H1 (cell line): ENCODE measurements around the gene GRIA1. TPM values are rescaled to one million over a fixed set of nuclear protein-coding genes. Genes with fewer than 3 reads are reported as not detected.

Source experiments
- CTCF ChIA-PET: fragments of 300-600 bp; sonication (Branson Sonifier 250); formaldehyde crosslinking; loops from one replicate; lab custom pipeline; 2021; ENCODE audit not compliant: partially characterized antibody; lab: Charles Lee
- POLR2A ChIA-PET: fragments of 300-600 bp; sonication (Branson Sonifier 250); formaldehyde crosslinking; loops from one replicate; lab custom pipeline; 2021; ENCODE audit warnings: inconsistent platforms; ENCODE audit not compliant: partially characterized antibody; lab: Charles Lee
- DNase-seq, 2 experiments: peaks; one replicate each; pipeline versions ENCODE4 v3.0.0 to v3.0.0-alpha.2; 2010 to 2022; ENCODE audit warnings: low spot score in 2 of 2, low read depth in 1 of 2, mixed read lengths in 1 of 2
- FAIRE-seq: peaks from 2 replicates; lab custom pipeline; 2011; peaks lifted over from hg19 to GRCh38; lab: Jason Lieb, UNC
- H2AFZ ChIP-seq: 2 replicates; pipeline ENCODE4 v1.8.1; 2012; ENCODE audit warnings: low read length, inconsistent platforms
- H2AK5ac ChIP-seq: 2 replicates; pipeline ENCODE4 v1.6.1; 2013; ENCODE audit warnings: low read depth, low read length
- H2BK120ac ChIP-seq: replicated peaks from 2 replicates; pipeline ENCODE3; 2013; ENCODE audit warnings: low read depth, low read length, inconsistent platforms
- H2BK12ac ChIP-seq: 2 replicates; pipeline ENCODE4 v1.6.1; 2013; ENCODE audit warnings: low read depth, low read length
- H2BK15ac ChIP-seq: 2 replicates; pipeline ENCODE4 v1.6.1; 2013; ENCODE audit warnings: low read length
- H2BK20ac ChIP-seq: 2 replicates; pipeline ENCODE4 v1.6.1; 2013; ENCODE audit warnings: low read length
- H2BK5ac ChIP-seq: 2 replicates; pipeline ENCODE4 v1.6.1; 2013; ENCODE audit warnings: low read depth, low read length
- H3K14ac ChIP-seq: 2 replicates; pipeline ENCODE4 v1.6.1; 2013; ENCODE audit warnings: inconsistent platforms; ENCODE audit not compliant: insufficient read length
- H3K18ac ChIP-seq: 2 replicates; pipeline ENCODE4 v1.6.1; 2013; ENCODE audit warnings: low read length; ENCODE audit errors: extremely low read depth
- H3K23ac ChIP-seq: 2 replicates; pipeline ENCODE4 v1.6.1; 2013; ENCODE audit warnings: inconsistent platforms; ENCODE audit not compliant: insufficient read length
- H3K23me2 ChIP-seq: 2 replicates; pipeline ENCODE4 v1.6.1; 2013; ENCODE audit warnings: low read depth, low read length
- H3K27ac ChIP-seq: 2 replicates; pipeline ENCODE4 v1.6.1; 2011; ENCODE audit warnings: low read depth, low read length, inconsistent platforms
- H3K27me3 ChIP-seq, 4 experiments: replicated peaks in 1 of 4; 1 replicate in 1 of 4; 2 replicates in 3 of 4; pipeline versions ENCODE4 v1.6.1 to v1.8.1; 2011 to 2013; ENCODE audit warnings: low read length in 3 of 4, mild to moderate bottlenecking in 3 of 4, inconsistent platforms in 2 of 4, mixed read lengths in 2 of 4, moderate library complexity in 1 of 4; ENCODE audit not compliant: control insufficient read depth in 3 of 4, insufficient read depth in 3 of 4; ENCODE audit errors: extremely low read depth in 1 of 4
- H3K36me3 ChIP-seq, 4 experiments: 2 replicates each; pipeline versions ENCODE4 v1.6.1 to v1.8.1; 2011 to 2013; ENCODE audit warnings: mild to moderate bottlenecking in 4 of 4, low read length in 3 of 4, moderate library complexity in 2 of 4, control low read depth in 1 of 4, inconsistent platforms in 1 of 4; ENCODE audit not compliant: insufficient read depth in 4 of 4, control insufficient read depth in 2 of 4
- H3K4ac ChIP-seq: replicated peaks from 2 replicates; pipeline ENCODE3; 2013; ENCODE audit warnings: low read length, low read depth, mixed read lengths, inconsistent platforms; ENCODE audit not compliant: insufficient read length
- H3K4me1 ChIP-seq, 4 experiments: replicated peaks in 1 of 4; 1 replicate in 1 of 4; 2 replicates in 3 of 4; pipeline versions ENCODE4 v1.6.1 to v1.8.1; 2011 to 2013; ENCODE audit warnings: low read length in 3 of 4, inconsistent platforms in 2 of 4, mixed read lengths in 1 of 4; ENCODE audit not compliant: insufficient read depth in 4 of 4, control insufficient read depth in 3 of 4
- H3K4me2 ChIP-seq, 2 experiments: 2 replicates each; pipeline versions ENCODE4 v1.6.1 to v1.8.1; 2011 to 2013; ENCODE audit warnings: low read depth in 2 of 2, low read length in 2 of 2, control low read depth in 1 of 2, inconsistent platforms in 1 of 2, mild to moderate bottlenecking in 1 of 2; ENCODE audit not compliant: insufficient read depth in 1 of 2
- H3K4me3 ChIP-seq, 4 experiments: fragments of 200-600, 300-600 bp in 1 of 4; sonication (generic), shearing (Covaris generic), sonication (Bioruptor Twin) in 1 of 4; 2 replicates each; pipeline versions ENCODE4 v1.5.1 to v1.8.1; 2011 to 2016; ENCODE audit warnings: low read length in 4 of 4, low read depth in 3 of 4, control low read depth in 2 of 4, inconsistent platforms in 2 of 4, mild to moderate bottlenecking in 2 of 4, mixed read lengths in 1 of 4, moderate library complexity in 1 of 4; ENCODE audit not compliant: insufficient read depth in 2 of 4; ENCODE audit errors: extremely low read depth in 1 of 4
- H3K56ac ChIP-seq: replicated peaks from 2 replicates; pipeline ENCODE3; 2013; ENCODE audit warnings: low read depth, mild to moderate bottlenecking, mixed read lengths, low read length, inconsistent platforms; ENCODE audit not compliant: insufficient read length
- H3K79me1 ChIP-seq: 2 replicates; pipeline ENCODE4 v1.6.1; 2013; ENCODE audit warnings: low read depth, low read length, control low read depth
- H3K79me2 ChIP-seq, 2 experiments: 2 replicates each; pipeline versions ENCODE4 v1.6.1 to v1.8.1; 2012 to 2013; ENCODE audit warnings: low read length in 2 of 2, mild to moderate bottlenecking in 2 of 2, inconsistent platforms in 1 of 2; ENCODE audit not compliant: insufficient read depth in 2 of 2, control insufficient read depth in 1 of 2
- H3K9ac ChIP-seq, 4 experiments: replicated peaks in 1 of 4; 1 replicate in 1 of 4; 2 replicates in 3 of 4; pipeline versions ENCODE4 v1.6.1 to v1.8.1; 2011 to 2013; ENCODE audit warnings: low read depth in 3 of 4, low read length in 3 of 4, control low read depth in 2 of 4, mild to moderate bottlenecking in 2 of 4, moderate library complexity in 2 of 4, inconsistent platforms in 1 of 4; ENCODE audit errors: extremely low read depth in 1 of 4
- H3K9me3 ChIP-seq, 2 experiments: 2 replicates each; pipeline versions ENCODE4 v1.6.1 to v1.8.1; 2012 to 2013; ENCODE audit warnings: mild to moderate bottlenecking in 2 of 2, moderate library complexity in 2 of 2, control low read depth in 1 of 2, inconsistent platforms in 1 of 2, low read depth in 1 of 2, low read length in 1 of 2, mixed read lengths in 1 of 2; ENCODE audit not compliant: insufficient read depth in 2 of 2
- H4K20me1 ChIP-seq, 2 experiments: replicated peaks in 1 of 2; 2 replicates each; pipeline versions ENCODE3 to v1.8.1; 2011 to 2013; ENCODE audit warnings: inconsistent platforms in 2 of 2, low read length in 2 of 2, mild to moderate bottlenecking in 1 of 2; ENCODE audit not compliant: insufficient read depth in 2 of 2, control insufficient read depth in 1 of 2
- H4K5ac ChIP-seq: 2 replicates; pipeline ENCODE4 v1.6.1; 2013; ENCODE audit warnings: low read length, low read depth, mixed read lengths, inconsistent platforms; ENCODE audit not compliant: insufficient read length
- H4K8ac ChIP-seq: 2 replicates; pipeline ENCODE4 v1.8.0; 2013; ENCODE audit warnings: mild to moderate bottlenecking, moderate library complexity, low read length, inconsistent platforms; ENCODE audit not compliant: insufficient read depth; ENCODE audit errors: extremely low read depth
- H4K91ac ChIP-seq: replicated peaks from 2 replicates; pipeline ENCODE3; 2013; ENCODE audit warnings: low read length, mixed read lengths, inconsistent platforms; ENCODE audit not compliant: insufficient read length
- CBX8 ChIP-seq: fragments of 300-800, 300-1000 bp; sonication (generic); IDR thresholded peaks from 2 replicates; pipeline ENCODE4 v1.7.1; 2016; ENCODE audit warnings: low read depth, low read length, borderline replicate concordance
- CEBPB ChIP-seq: IDR thresholded peaks from 2 replicates; pipeline ENCODE4 v1.6.1; 2012; ENCODE audit warnings: low read depth, low read length
- CHD2 ChIP-seq: IDR thresholded peaks from 2 replicates; pipeline ENCODE4 v1.6.1; 2012; ENCODE audit warnings: low read length, improper control_type of control experiment
- GTF2F1 ChIP-seq: IDR thresholded peaks from 2 replicates; pipeline ENCODE4 v1.6.1; 2012; ENCODE audit warnings: low read depth, low read length, improper control_type of control experiment, borderline replicate concordance
- HDAC6 ChIP-seq: IDR thresholded peaks from one replicate; pipeline ENCODE4 v1.7.1; 2012; ENCODE audit warnings: low read depth, mild to moderate bottlenecking, inconsistent platforms, low read length, moderate library complexity
- KDM1A ChIP-seq: fragments of 200-600, 300-600 bp; sonication (generic); IDR thresholded peaks from 2 replicates; pipeline ENCODE4 v1.7.1; 2016; ENCODE audit warnings: mild to moderate bottlenecking, low read length, borderline replicate concordance
- POLR2A ChIP-seq, 2 experiments: IDR thresholded peaks; 1 replicate in 1 of 2; 2 replicates in 1 of 2; pipeline ENCODE4 v1.6.1; 2011; ENCODE audit warnings: low read depth in 2 of 2, low read length in 2 of 2, mild to moderate bottlenecking in 2 of 2; ENCODE audit errors: control extremely low read depth in 1 of 2
- TAF1 ChIP-seq: IDR thresholded peaks from 2 replicates; pipeline ENCODE4 v1.6.1; 2011; ENCODE audit warnings: mild to moderate bottlenecking, low read depth, low read length
- YY1 ChIP-seq: IDR thresholded peaks from 2 replicates; pipeline ENCODE4 v1.6.1; 2011; ENCODE audit warnings: low read depth, mild to moderate bottlenecking, low read length
- WGBS, 2 experiments: shearing (Covaris generic) in 1 of 2; methylation state at CpG; one replicate each; pipeline versions ENCODE4 v1.1.6 to v1.1.7; 2013 to 2015; ENCODE audit warnings: low lambda C conversion rate in 2 of 2, mixed read lengths in 2 of 2, inconsistent platforms in 1 of 2, low coverage in 1 of 2, missing lambda C conversion rate in 1 of 2; ENCODE audit not compliant: insufficient replicate concordance in 2 of 2, insufficient coverage in 1 of 2, insufficient read length in 1 of 2; ENCODE audit errors: extremely low coverage in 1 of 2, missing lambda C conversion rate in 1 of 2; 5-methylcytosine and 5-hydroxymethylcytosine counted together
- polyA plus RNA-seq, 7 experiments: library from polyadenylated mRNA; depleted of rRNA in 3 of 7; stranded (reverse) in 5 of 7; unstranded in 2 of 7; fragments of >200 nt in 5 of 7; fragments of 200-250 nt in 2 of 7; gene quantifications; 1 replicate in 5 of 7; 2 replicates in 1 of 7; 4 replicates in 1 of 7; pipeline versions ENCODE4 v1.2.1 to v1.2.3, GENCODE V29; 2011 to 2013; ENCODE audit warnings: missing spikeins in 2 of 7, mixed read lengths in 2 of 7
- total RNA-seq: library from RNA; stranded (reverse); fragmentation: NEBNext Ultra II Directional; extraction: Animal tissue kit (Norgen Biotek cat#: 25700); gene quantifications from 2 replicates; pipeline ENCODE4 v1.2.1, GENCODE V29; 2021
- TF ChIP-seq, protein P1 (sequence below): IDR thresholded peaks from 2 replicates; pipeline ENCODE4 v1.6.1; 2012; ENCODE audit warnings: inconsistent platforms

The GRIA1 gene
- total and polyA plus RNA-seq, 2 of the 8 experiments (the other 6 are each of a cell fraction or from before 2014, with no cell fraction given), result 0.97 to 2.5 TPM

DNA sequence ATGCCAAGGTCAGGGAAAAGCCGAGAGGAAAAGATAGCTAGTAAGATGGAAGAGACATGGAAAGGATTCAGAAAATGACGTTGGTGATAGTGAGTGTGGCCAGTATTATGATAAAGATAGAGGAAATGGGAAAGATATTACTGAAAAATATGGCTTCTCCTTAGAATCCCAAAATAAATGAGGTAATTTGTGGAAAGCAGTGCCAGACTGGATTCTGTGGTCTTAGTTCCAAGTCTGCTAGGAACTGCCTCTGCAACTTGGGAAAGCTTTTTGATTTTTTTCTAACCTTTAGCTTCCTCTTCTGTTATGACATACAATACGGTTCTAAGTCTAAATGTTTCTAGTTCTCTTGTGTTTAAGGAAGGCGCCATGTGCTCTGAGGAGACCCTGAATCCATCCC is 54.2 kb downstream of the GRIA1 start:
- CTCF ChIA-PET, result no interaction called here
- Histone ChIP-seq H4K8ac (no peak overlapping the region), H3K79me1 (no peaks in the 10 kb centered on the region)

More for the DNA sequence above, 54.2 kb downstream of the GRIA1 start:
- TF ChIP-seq CEBPB (no peak), HDAC6 (no peak), YY1 (no peak), CHD2 (no peak), GTF2F1 (no peak), TAF1 (no peak), CBX8 (no peak), KDM1A (no peak), POLR2A (IDR thresholded peaks at IDR 0.05; ENCODE audit: control extremely low read depth in 1 of 2, low read depth in 2 of 2, low read length in 2 of 2) (no peak)
- TF ChIP-seq, protein P1, sequence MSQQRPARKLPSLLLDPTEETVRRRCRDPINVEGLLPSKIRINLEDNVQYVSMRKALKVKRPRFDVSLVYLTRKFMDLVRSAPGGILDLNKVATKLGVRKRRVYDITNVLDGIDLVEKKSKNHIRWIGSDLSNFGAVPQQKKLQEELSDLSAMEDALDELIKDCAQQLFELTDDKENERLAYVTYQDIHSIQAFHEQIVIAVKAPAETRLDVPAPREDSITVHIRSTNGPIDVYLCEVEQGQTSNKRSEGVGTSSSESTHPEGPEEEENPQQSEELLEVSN, result no peak
- H3K4me1 ChIP-seq, result no peaks in the 10 kb centered on the region; a peak in 1 of 7 replicates
- no peaks in the 10 kb centered on the region for H3K9me3 ChIP-seq
- H3K14ac ChIP-seq, result no peak overlapping the region
- H4K20me1 ChIP-seq, result no peaks in the 10 kb centered on the region
- DNase-seq (no peak), FAIRE-seq (no peak)
- H3K4me3 ChIP-seq, result no peak overlapping the region
- WGBS, 2 experiments, result 84% methylated on average over 4 of the region's 4 CpGs; no CpG with 5 or more reads in 1 of the 2 experiments
- no peaks in the 10 kb centered on the region for H3K79me2 ChIP-seq
- H3K18ac ChIP-seq, result no peak overlapping the region
- no peaks in the 10 kb centered on the region for H3K27me3 ChIP-seq
- H3K23ac ChIP-seq, result no peak overlapping the region
- no peak overlapping the region for H2BK20ac ChIP-seq
- H2BK12ac ChIP-seq, result no peak overlapping the region
- no peak overlapping the region for H3K4me2 ChIP-seq
- no peak overlapping the region for H2BK15ac ChIP-seq
- POLR2A ChIA-PET, result no interaction called here
- H2BK120ac ChIP-seq, result no peak overlapping the region
- no peaks in the 10 kb centered on the region for H3K36me3 ChIP-seq
- no peak overlapping the region for H3K56ac ChIP-seq
- no peak overlapping the region for H3K27ac ChIP-seq
- no peak overlapping the region for H3K9ac ChIP-seq
- no peak overlapping the region for H2AK5ac ChIP-seq
- H2BK5ac ChIP-seq, result no peak overlapping the region
- H3K4ac ChIP-seq, result no peak overlapping the region
- no peaks in the 10 kb centered on the region for H3K23me2 ChIP-seq
- H2AFZ ChIP-seq, result no peak overlapping the region
- no peak overlapping the region for H4K5ac ChIP-seq
- H4K91ac ChIP-seq, result no peak overlapping the region
